DMS53 (cell line): ENCODE results near the gene ENTPD2.
A peak's percentile ranks its signal among the peaks of the same experiment; 100 is the strongest.

Experiments
- DNase-seq: peaks from one replicate; lab custom pipeline; 2025; lab: John Stamatoyannopoulos, UW

Gene ENTPD2

GRCh38 chr9:137015976-137016375 is 37.9 kb downstream of the ENTPD2 start:
- DNase-seq: no peak

GRCh38 chr9:137015540-137015930 is 38.3 kb downstream of the ENTPD2 start:
- no peak for DNase-seq

- DNase-seq: no peak
Observed at GRCh38 chr9:137014776-137015539, 38.9 kb downstream of the ENTPD2 start.

DNA sequence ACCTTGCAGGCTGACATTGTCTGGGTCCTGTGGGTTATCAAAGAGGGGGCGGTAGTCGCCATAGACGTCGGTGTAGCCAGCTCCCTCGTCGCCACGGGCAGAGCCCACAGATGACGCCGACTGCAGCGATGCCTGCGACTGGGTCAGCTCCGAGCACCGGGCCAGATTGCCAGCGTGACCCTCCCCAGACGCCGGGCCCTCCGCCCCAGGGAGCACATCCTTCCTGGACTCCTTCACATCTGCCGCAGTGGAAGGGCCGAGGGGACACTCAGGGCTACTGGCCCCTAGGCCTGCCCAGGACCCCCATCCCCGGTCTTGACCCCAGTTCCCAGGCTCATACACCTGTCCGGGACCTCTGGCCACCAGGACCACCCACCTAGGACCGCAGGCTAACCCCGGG is 39.7 kb downstream of the ENTPD2 start:
- no peak for DNase-seq

DNA sequence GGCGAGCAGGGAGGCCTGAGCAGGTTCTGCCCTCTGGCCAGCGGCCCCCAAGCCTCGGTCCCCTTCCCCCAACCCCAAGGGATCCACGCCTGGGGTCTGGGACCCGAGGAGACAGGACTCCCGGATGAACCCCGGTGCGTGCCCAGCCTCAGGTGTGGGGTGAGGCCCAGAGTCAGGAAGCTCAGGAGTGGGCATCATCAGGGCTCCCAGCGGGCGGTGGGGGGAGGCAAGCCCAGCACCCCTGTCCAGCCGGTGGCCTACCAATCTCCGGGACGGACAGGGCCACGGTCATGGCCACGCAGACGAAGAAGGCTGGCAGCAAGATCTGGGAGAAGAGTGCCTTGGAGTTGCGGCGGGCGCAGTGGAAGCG is 40.3 kb downstream of the ENTPD2 start:
- no peak for DNase-seq

- no peak for DNase-seq
Observed at GRCh38 chr9:137012694-137013570, 40.9 kb downstream of the ENTPD2 start.

GRCh38 chr9:137011907-137012675 is 41.8 kb downstream of the ENTPD2 start:
- DNase-seq: no peak

GRCh38 chr9:137011156-137011555 is 42.7 kb downstream of the ENTPD2 start:
- no peak for DNase-seq

DNA sequence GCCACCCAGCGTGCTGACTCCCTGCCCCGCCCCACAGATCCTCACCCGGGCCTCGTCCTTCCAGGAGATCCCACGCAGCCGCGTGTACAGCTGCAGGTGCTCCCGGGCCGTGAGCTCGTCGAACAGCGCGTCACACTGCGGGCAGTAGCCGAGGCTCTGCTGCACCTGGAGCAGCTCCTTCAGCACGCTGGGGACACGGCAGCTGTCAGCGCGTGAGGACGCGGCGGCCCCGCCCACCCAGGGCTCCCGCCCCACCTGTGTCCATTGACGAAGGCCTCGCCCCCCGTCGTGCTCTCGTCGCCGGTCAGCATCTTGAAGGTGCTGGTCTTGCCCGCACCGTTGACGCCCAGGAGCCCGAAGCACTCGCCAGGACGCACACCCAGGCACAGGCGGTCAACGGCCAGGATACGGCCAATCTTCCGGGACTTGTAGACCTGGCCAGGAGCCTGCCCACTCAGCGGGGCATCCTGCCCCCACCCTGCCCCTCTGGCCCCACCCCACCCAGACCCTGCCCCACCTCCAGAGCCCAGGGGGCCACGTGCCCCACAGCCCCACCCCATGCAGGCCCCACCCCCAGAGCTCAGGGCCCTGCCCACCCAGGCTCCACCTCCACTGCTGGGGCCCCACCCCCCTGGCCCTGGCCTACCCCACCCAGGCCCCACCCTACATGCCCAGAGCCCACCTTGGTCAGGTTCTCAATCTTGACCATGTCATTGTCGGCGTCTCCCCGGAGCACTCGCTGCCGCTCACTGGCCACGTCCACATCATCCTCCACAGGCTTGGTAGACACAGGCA is 43.7 kb downstream of the ENTPD2 start:
- no peak for DNase-seq

- DNase-seq: no peak
Observed at GRCh38 chr9:137009217-137009616, 44.6 kb downstream of the ENTPD2 start.

DNA sequence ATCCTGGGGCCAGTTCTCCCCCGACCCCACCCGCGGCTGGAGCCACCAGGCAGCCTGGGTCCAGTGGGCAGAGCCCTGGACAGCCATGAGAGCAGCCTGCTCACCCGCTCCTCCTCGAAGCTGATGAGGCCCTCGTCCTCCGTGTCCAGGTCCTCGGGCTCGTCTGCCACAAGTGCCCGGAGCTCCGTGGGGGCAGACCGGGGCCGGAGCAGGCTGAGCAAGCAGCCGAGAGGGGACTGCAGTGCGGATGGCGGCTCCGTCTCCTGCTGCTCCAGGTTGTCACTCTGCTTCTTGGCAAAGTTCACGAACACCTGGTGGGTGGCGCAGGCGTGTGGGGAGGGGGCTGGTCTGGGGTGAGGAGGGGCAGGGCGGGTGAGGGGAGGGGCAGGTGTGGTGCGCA is 45.5 kb downstream of the ENTPD2 start:
- no peak for DNase-seq

DNA sequence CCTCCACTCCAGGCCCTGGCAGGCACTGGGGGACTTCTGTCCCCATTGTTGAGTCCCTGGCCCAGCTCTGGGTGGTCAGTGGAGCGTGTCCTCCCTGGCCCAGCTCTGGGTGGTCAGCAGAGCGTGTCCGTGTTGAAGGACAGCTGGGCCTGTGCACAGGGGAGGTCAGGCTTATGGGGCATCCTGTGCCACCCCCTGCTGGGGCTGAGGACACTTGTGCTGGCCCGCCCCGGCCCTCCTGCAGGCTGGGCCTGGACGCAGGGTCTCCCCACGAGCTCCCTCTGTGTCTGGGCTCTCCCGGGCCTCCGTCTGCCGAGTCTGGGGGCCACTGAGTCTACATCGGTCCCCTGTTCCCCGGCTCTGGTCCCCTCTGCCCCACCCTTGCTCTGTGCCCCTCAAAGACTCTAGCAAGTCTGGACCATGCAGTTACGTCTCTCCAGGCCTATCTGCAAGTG is 46.0 kb downstream of the ENTPD2 start:
- no peak for DNase-seq

GRCh38 chr9:137007108-137007815 is 46.6 kb downstream of the ENTPD2 start:
- DNase-seq: peak; percentile 69

GRCh38 chr9:137006116-137007003 is 47.5 kb downstream of the ENTPD2 start:
- DNase-seq: no peak

DNA sequence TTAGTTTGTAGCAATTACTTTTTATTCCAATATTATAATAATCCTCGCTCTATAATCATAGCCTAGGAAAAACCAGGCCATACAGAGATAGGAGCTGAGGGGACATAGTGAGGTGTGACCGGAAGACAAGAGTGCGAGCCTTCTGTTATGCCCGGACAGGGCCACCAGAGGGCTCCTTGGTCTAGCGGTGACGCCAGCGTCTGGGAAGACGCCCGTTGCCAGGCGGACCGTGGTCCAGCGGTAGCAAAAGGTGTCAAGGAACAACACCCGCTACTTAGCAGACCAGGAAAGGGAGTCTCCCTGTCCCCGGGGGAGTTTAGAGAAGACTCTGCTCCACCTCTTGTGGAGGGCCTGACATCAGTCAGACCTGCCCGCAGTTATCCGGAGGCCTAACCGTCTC is 49.6 kb downstream of the ENTPD2 start:
- DNase-seq: peak; percentile 57

GRCh38 chr9:137002646-137003041 is 51.2 kb downstream of the ENTPD2 start:
- DNase-seq: no peak

- no peak for DNase-seq
Observed at GRCh38 chr9:137001857-137002645, 51.8 kb downstream of the ENTPD2 start.

DNA sequence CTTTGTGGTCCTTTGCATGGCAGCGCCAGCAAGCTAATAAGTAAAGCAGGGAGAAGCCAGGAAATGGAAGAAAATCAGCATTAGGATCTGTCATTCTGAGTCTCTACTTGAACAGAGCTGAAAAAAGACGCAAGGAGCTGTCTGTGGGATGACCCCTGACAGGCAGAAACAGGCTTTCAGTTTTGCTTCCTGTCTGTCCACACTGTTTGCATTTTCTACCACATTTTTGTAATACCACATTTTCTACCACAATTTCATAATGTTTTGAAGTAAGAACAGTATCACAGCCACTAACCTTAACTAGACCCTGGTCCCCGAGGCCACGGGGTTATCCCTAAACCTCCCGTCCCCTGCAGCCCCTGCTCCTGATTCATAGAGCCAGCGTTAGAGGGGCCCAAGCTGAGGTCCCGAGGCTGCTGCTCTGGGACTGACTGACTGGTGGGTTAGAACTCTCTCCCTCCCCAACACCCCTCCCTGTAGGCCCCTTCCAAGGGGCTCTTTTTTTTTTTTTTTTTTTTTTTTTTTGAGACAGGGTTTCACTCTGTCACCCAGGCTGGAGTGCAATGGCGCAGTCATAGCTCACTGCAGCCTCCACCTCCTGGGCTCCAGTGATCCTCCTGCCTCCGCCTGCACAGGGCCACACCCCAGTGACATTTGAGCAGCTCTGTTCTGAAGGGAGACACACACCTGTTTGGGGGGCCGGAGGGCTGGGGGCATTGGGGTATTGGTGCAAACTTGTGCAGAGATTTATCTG is 53.5 kb downstream of the ENTPD2 start:
- DNase-seq: no peak
